Right cardiac atrium (tissue), 5 donors: ENCODE measurements around the gene CCDC27. TPM values are rescaled to one million over a fixed set of nuclear protein-coding genes. Genes with fewer than 3 reads are reported as not detected.

Experiments
- ATAC-seq, 2 donors: fragments of 200-7000 bp; cut with Tn5 transposase; one replicate each; pipeline versions ENCODE4 v1.8.0 to v1.9.1; 2020; ENCODE audit warnings: moderate library complexity in 2 of 2, mild to moderate bottlenecking in 1 of 2
- DNase-seq, 3 donors: peaks; one replicate each; pipeline ENCODE4 v3.0.0-alpha.2; 2020
- H3K27ac ChIP-seq: one replicate; pipeline ENCODE4 v1.5.1; 2013; ENCODE audit warnings: mild to moderate bottlenecking, low read length, control low read depth, moderate library complexity
- H3K27me3 ChIP-seq: one replicate; pipeline ENCODE4 v1.6.1; 2013; ENCODE audit not compliant: control insufficient read depth, insufficient read depth
- H3K4me1 ChIP-seq: one replicate; pipeline ENCODE4 v1.6.1; 2013; ENCODE audit warnings: low read length; ENCODE audit not compliant: control insufficient read depth, insufficient read depth
- H3K4me3 ChIP-seq: one replicate; pipeline ENCODE4 v1.5.1; 2013; ENCODE audit warnings: low read length, control low read depth
- H3K9me3 ChIP-seq: one replicate; pipeline ENCODE4 v1.6.1; 2013; ENCODE audit warnings: low read length; ENCODE audit not compliant: control insufficient read depth
- WGBS: extraction: QIAGEN DNeasy Blood & Tissue Kit; methylation state at CpG from one replicate; pipeline ENCODE4 v1.1.7; 2013; 5-methylcytosine and 5-hydroxymethylcytosine counted together
- intact Hi-C, 4 donors: fragments of 100-400 bp; cut with DNase I; formaldehyde crosslinking; loops; one replicate each; pipeline versions ENCODE4 v1.11.0 to v1.14.0; 2022 to 2023
- polyA plus RNA-seq: library from polyadenylated mRNA; stranded (reverse); fragments of 200-250 nt; gene quantifications from one replicate; pipeline ENCODE4 v1.2.3, GENCODE V29; 2013
- total RNA-seq, 4 donors: library from RNA; stranded (reverse); fragmentation: NEBNext Ultra II Directional; extraction: Animal tissue kit (Norgen Biotek cat#: 25700); gene quantifications; one replicate each; pipeline ENCODE4 v1.2.1, GENCODE V29; 2021
- donor health status: healthy with polysubstance abuse.
- donor health status: DM: no; HTN: yes; CAD: no.
- donor health status: DM: no; HTN: no; CAD: no.
- donor health status: DM: no; HTN: yes; CAD: no; lungs with severe emphysema.
- donor health status: DM: yes; HTN: yes; CAD: no.

The CCDC27 gene
- total and polyA plus RNA-seq, 5 donors, result 0.09 to 0.14 TPM; not detected in 3

GRCh38 chr1:3817138-3817740 is 65.0 kb downstream of the CCDC27 start:
- WGBS, result 95% methylated on average over 17 of the region's 17 CpGs
- H3K4me3 ChIP-seq, result no peak overlapping the region
- intact Hi-C loops, result no loop called here
- no peaks in the 10 kb centered on the region for H3K27me3 ChIP-seq
- H3K27ac ChIP-seq, result no peak overlapping the region
- H3K4me1 ChIP-seq, result no peaks in the 10 kb centered on the region
- no peak for ATAC-seq
- DNase-seq, result no peak
- no peaks in the 10 kb centered on the region for H3K9me3 ChIP-seq

DNA sequence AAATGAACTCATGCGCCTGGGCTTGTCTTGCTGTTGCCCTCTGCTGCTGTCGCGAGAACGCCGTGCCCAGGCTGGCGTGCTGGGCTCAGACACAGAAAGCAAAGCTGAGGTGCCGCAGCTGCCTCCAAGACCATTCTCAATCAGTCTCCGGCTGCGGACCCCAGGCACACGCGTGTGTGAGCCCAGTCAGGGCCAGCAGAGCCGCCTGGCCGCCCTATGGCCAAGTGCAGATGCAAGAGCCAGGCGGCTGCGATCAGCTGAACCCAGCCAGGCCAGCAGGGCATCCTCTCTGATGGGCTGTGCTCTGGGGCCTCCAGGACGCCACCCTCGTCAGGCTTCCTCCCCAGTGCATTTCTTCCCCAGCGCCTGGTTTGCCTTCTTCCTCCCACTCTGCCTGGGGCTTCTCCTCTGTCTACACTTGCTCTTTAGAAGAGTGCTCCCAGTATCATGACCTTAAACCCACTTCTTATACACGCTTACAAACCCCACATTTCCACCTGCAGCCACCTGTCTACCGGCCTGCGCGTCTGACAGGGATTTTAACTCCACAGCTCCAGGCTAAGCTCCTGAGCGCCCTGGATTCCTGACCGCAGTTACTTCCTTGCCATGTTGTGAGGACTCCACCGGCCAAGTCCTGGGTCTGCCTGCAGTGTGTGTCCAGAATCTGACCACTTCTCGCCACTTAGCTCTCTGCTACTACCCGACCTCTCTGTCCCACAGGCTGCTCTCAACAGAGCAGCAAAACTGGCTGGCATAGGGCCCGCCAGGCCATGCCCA is 65.8 kb downstream of the CCDC27 start:
- 93% methylated on average over 28 of the region's 28 CpGs for WGBS
- Histone ChIP-seq H3K27ac (no peak overlapping the region), H3K4me1 (no peaks in the 10 kb centered on the region), H3K27me3 (no peaks in the 10 kb centered on the region), H3K9me3 (no peaks in the 10 kb centered on the region), H3K4me3 (no peak overlapping the region)
- intact Hi-C loops, result no loop called here
- DNase-seq (no peak), ATAC-seq (no peak)

DNA sequence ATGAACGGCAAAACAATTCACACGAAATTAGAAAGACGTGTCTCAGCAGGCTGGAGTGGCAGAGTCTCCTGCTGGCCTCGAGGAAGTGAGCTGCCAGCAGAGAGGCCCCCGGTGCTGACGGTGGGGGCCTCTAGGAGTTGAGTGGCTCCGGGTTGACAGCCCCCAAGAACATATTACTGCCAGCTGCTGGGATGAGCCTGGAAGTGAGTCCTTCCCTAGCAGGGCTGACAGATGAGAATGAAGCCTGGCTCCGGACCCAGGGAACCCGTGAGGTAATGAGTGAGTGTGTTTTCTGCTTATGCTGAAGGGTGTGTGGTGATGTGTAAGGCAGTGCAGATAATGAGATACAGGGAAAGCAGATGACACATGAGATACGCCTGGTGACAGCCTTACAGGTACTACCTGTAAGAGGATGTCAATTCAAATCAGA is 67.5 kb downstream of the CCDC27 start:
- no peak for ATAC-seq
- DNase-seq, result no peak
- Histone ChIP-seq H3K4me1 (no peaks in the 10 kb centered on the region), H3K4me3 (no peak overlapping the region), H3K27ac (no peak overlapping the region), H3K27me3 (no peaks in the 10 kb centered on the region), H3K9me3 (no peaks in the 10 kb centered on the region)
- 73% methylated on average over 10 of the region's 10 CpGs for WGBS
- intact Hi-C loops, result no loop called here

- DNase-seq (no peak), ATAC-seq (no peak)
- H3K27ac ChIP-seq, result no peak overlapping the region
- intact Hi-C loops, result no loop called here
- WGBS, result 90% methylated on average over 8 of the region's 8 CpGs
- H3K4me3 ChIP-seq, result no peak overlapping the region
- H3K27me3 ChIP-seq, result no peaks in the 10 kb centered on the region
- no peaks in the 10 kb centered on the region for H3K9me3 ChIP-seq
- H3K4me1 ChIP-seq, result no peaks in the 10 kb centered on the region
These were observed 68.1 kb downstream of the CCDC27 start for GRCh38 chr1:3820316-3820715.

GRCh38 chr1:3821004-3821403 is 68.8 kb downstream of the CCDC27 start:
- WGBS, result 91% methylated on average over 6 of the region's 6 CpGs
- Histone ChIP-seq H3K27me3 (no peaks in the 10 kb centered on the region), H3K9me3 (no peaks in the 10 kb centered on the region), H3K4me3 (no peak overlapping the region), H3K27ac (no peak overlapping the region), H3K4me1 (no peaks in the 10 kb centered on the region)
- no peak for DNase-seq
- intact Hi-C loops, result no loop called here
- no peak for ATAC-seq

Other genes starting within 250 kb of the CCDC27 start
- gene MEGF6, start 140.9 kb upstream of the CCDC27 start, total RNA-seq, result 10 to 100 TPM in 3 of 4 donors, 1 to 10 TPM in 1; 7.0 to 18.7 (median 13.9) TPM
- gene MEGF6, start 140.9 kb upstream of the CCDC27 start, polyA plus RNA-seq, result 7.2 TPM
- 10 to 100 TPM; 46.3 to 51.4 (median 46.6) TPM for gene TPRG1L, start 127.4 kb upstream of the CCDC27 start, total RNA-seq
- 35.8 TPM for gene TPRG1L, start 127.4 kb upstream of the CCDC27 start, polyA plus RNA-seq
- 10 to 100 TPM in 3 of 4 donors, 1 to 10 TPM in 1; 8.7 to 13.9 (median 12.2) TPM for gene WRAP73, start 102.3 kb upstream of the CCDC27 start, total RNA-seq
- 12.9 TPM for gene WRAP73, start 102.3 kb upstream of the CCDC27 start, polyA plus RNA-seq
- gene TP73, start 99.9 kb upstream of the CCDC27 start, total RNA-seq, result under 1 TPM in 1 of 4 donors, not detected in 3; 0.18 TPM
- gene TP73, start 99.9 kb upstream of the CCDC27 start, polyA plus RNA-seq, result 0.07 TPM
- gene SMIM1, start 20.3 kb downstream of the CCDC27 start, total RNA-seq, result 100 to 1,000 TPM in 2 of 4 donors, 10 to 100 TPM in 2; 44.2 to 120 (median 95.0) TPM
- gene SMIM1, start 20.3 kb downstream of the CCDC27 start, polyA plus RNA-seq, result 243 TPM
- 10 to 100 TPM; 46.8 to 60.3 (median 54.2) TPM for gene LRRC47, start 44.0 kb downstream of the CCDC27 start, total RNA-seq
- gene LRRC47, start 44.0 kb downstream of the CCDC27 start, polyA plus RNA-seq, result 23.3 TPM
- gene CEP104, start 104.8 kb downstream of the CCDC27 start, total RNA-seq, result 10 to 100 TPM; 33.2 to 41.2 (median 35.0) TPM
- 8.7 TPM for gene CEP104, start 104.8 kb downstream of the CCDC27 start, polyA plus RNA-seq
- 1 to 10 TPM; 2.9 to 6.1 (median 4.5) TPM for gene DFFB, start 105.0 kb downstream of the CCDC27 start, total RNA-seq
- 2.6 TPM for gene DFFB, start 105.0 kb downstream of the CCDC27 start, polyA plus RNA-seq
- 10 to 100 TPM; 11.3 to 15.1 (median 13.2) TPM for gene C1orf174, start 147.8 kb downstream of the CCDC27 start, total RNA-seq
- 11.6 TPM for gene C1orf174, start 147.8 kb downstream of the CCDC27 start, polyA plus RNA-seq